Stomach (tissue), 9 donors: Measurements from ENCODE around the gene NHSL1. TPM values are rescaled to one million over a fixed set of nuclear protein-coding genes. Genes with fewer than 3 reads are reported as not detected.

Experiments used
- DNase-seq, 2 donors: peaks; one replicate each; pipeline versions ENCODE4 v3.0.0 to v3.0.0-alpha.2; 2013 to 2019
- H3K27ac ChIP-seq, 5 donors: fragments of 200-600 bp in 4 of 5; sonication (generic) in 4 of 5; one replicate each; pipeline ENCODE4 v1.5.1; 2013 to 2019; ENCODE audit warnings: mild to moderate bottlenecking in 1 of 5, moderate library complexity in 1 of 5
- H3K27me3 ChIP-seq, 3 donors: fragments of 200-600 bp; sonication (generic); one replicate each; pipeline ENCODE4 v1.5.1; 2017 to 2019; ENCODE audit warnings: mixed run types in 1 of 3
- H3K36me3 ChIP-seq, 4 donors: fragments of 200-600 bp; sonication (generic); 1 replicate in 3 of 4; 2 replicates in 1 of 4; pipeline ENCODE4 v1.5.1; 2016 to 2019
- H3K4me1 ChIP-seq, 4 donors: fragments of 200-600 bp; sonication (generic); one replicate each; pipeline ENCODE4 v1.5.1; 2016 to 2019
- H3K4me3 ChIP-seq, 4 donors: fragments of 200-600 bp; sonication (generic) in 3 of 4; one replicate each; pipeline ENCODE4 v1.5.1; 2016 to 2019; ENCODE audit warnings: mild to moderate bottlenecking in 1 of 4
- H3K9me3 ChIP-seq, 4 donors: fragments of 200-600 bp; sonication (generic); one replicate each; pipeline ENCODE4 v1.5.1; 2016 to 2019
- EP300 ChIP-seq: sonication (generic); formaldehyde crosslinking; IDR thresholded peaks from one replicate; pipeline ENCODE4 v1.6.1; 2017; ENCODE audit warnings: antibody characterized with exemption
- POLR2A ChIP-seq, 4 donors: fragments of 450-650 bp; IDR thresholded peaks; one replicate each; pipeline ENCODE4 v1.6.1; 2016; ENCODE audit warnings: antibody characterized with exemption in 4 of 4, control low read depth in 2 of 4, mild to moderate bottlenecking in 1 of 4, moderate library complexity in 1 of 4
- POLR2AphosphoS5 ChIP-seq, 3 donors: sonication (generic); formaldehyde crosslinking; IDR thresholded peaks; one replicate each; pipeline ENCODE4 v1.6.1; 2016; ENCODE audit warnings: antibody characterized with exemption in 3 of 3
- WGBS, 5 donors: extraction: QIAGEN DNeasy Blood & Tissue Kit in 3 of 5; methylation state at CpG; one replicate each; pipeline versions ENCODE4 v1.1.5 to v1.1.7; 2013 to 2018; 5-methylcytosine and 5-hydroxymethylcytosine counted together
- intact Hi-C: fragments of 100-400 bp; cut with DNase I; formaldehyde crosslinking; loops from one replicate; pipeline ENCODE4 v1.15.1; 2023; ENCODE audit warnings: low total_unique reads
- polyA plus RNA-seq, 3 donors: library from polyadenylated mRNA; stranded (reverse); fragments of 200-250 nt; gene quantifications; one replicate each; pipeline ENCODE4 v1.2.3, GENCODE V29; 2013
- total RNA-seq, 5 donors: library from RNA; depleted of rRNA; stranded (reverse); fragments of >200 nt; gene quantifications; one replicate each; pipeline versions ENCODE4 v1.1.0 to v1.2.3, GENCODE V29; 2014 to 2016
- TF ChIP-seq, protein P1 (sequence below), 7 experiments: fragments of 450-650 bp in 4 of 7; fragments of 200-600 bp in 3 of 7; sonication (generic) in 3 of 7; IDR thresholded peaks; one replicate each; pipeline ENCODE4 v1.5.1; 2016 to 2019; ENCODE audit warnings: antibody characterized with exemption in 7 of 7, control low read depth in 2 of 7, mild to moderate bottlenecking in 1 of 7
- donor health status: healthy with polysubstance abuse.
- donor health status: Bipolar disorder and iron deficiency.
- donor health status: healthy.

NHSL1 gene
- total and polyA plus RNA-seq, 8 donors = 1.8 to 44.6 (median 27.4) TPM

- 90 to 96% (median 94%) methylated on average over 38 to 48 of the region's 48 CpGs for WGBS, 5 donors
- H3K36me3 ChIP-seq = peaks cover 0 to 14% (median 12%) of the 10 kb centered on the region in 4 donors
- intact Hi-C loops = loop anchor here (10.0 kb wide), 1 partner anchor 341 kb away; no protein-coding TSS in a partner anchor
Measured at GRCh38 chr6:138424004-138424904, 75.0 kb downstream of the NHSL1 start.

GRCh38 chr6:138422861-138423260 is 76.4 kb downstream of the NHSL1 start:
- intact Hi-C loops = loop anchor here (10.0 kb wide), 1 partner anchor 342 kb away; no protein-coding TSS in a partner anchor

More at GRCh38 chr6:138424004-138424904, 75.0 kb downstream of the NHSL1 start:
- TF ChIP-seq POLR2AphosphoS5 (IDR thresholded peaks at IDR 0.05) = no peak
- Histone ChIP-seq H3K27ac (no peak overlapping the region), H3K4me3 (no peak overlapping the region), H3K9me3 (no peaks in the 10 kb centered on the region), H3K27me3 (no peaks in the 10 kb centered on the region), H3K4me1 (peaks cover 0 to 33% (median 9%) of the 10 kb centered on the region in 4 donors)
- DNase-seq = no peak

GRCh38 chr6:138421608-138422007 is 77.7 kb downstream of the NHSL1 start:
- no peak for DNase-seq

More at GRCh38 chr6:138422861-138423260, 76.4 kb downstream of the NHSL1 start:
- no peak for TF ChIP-seq POLR2A (IDR thresholded peaks at IDR 0.05)
- TF ChIP-seq, protein P1, sequence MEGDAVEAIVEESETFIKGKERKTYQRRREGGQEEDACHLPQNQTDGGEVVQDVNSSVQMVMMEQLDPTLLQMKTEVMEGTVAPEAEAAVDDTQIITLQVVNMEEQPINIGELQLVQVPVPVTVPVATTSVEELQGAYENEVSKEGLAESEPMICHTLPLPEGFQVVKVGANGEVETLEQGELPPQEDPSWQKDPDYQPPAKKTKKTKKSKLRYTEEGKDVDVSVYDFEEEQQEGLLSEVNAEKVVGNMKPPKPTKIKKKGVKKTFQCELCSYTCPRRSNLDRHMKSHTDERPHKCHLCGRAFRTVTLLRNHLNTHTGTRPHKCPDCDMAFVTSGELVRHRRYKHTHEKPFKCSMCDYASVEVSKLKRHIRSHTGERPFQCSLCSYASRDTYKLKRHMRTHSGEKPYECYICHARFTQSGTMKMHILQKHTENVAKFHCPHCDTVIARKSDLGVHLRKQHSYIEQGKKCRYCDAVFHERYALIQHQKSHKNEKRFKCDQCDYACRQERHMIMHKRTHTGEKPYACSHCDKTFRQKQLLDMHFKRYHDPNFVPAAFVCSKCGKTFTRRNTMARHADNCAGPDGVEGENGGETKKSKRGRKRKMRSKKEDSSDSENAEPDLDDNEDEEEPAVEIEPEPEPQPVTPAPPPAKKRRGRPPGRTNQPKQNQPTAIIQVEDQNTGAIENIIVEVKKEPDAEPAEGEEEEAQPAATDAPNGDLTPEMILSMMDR (IDR thresholded peaks at IDR 0.05) = no peak
- Histone ChIP-seq H3K27ac (no peak overlapping the region), H3K4me3 (no peak overlapping the region), H3K4me1 (peaks cover 0 to 26% (median 7%) of the 10 kb centered on the region in 4 donors), H3K9me3 (no peaks in the 10 kb centered on the region), H3K27me3 (no peaks in the 10 kb centered on the region), H3K36me3 (peaks cover 0 to 26% (median 25%) of the 10 kb centered on the region in 4 donors)
- DNase-seq = no peak

GRCh38 chr6:138421089-138421488 is 78.2 kb downstream of the NHSL1 start:
- Histone ChIP-seq H3K9me3 (no peaks in the 10 kb centered on the region), H3K36me3 (peaks cover 0 to 42% (median 36%) of the 10 kb centered on the region in 4 donors), H3K4me3 (no peak overlapping the region), H3K27ac (no peak overlapping the region), H3K4me1 (peaks cover 0 to 17% (median 7%) of the 10 kb centered on the region in 4 donors), H3K27me3 (no peaks in the 10 kb centered on the region)
- DNase-seq = no peak
- intact Hi-C loops = loop anchor here (10.0 kb wide), 1 partner anchor 344 kb away; no protein-coding TSS in a partner anchor
- 77 to 92% (median 80%) methylated on average over 6 of the region's 6 CpGs for WGBS, 5 donors
- TF ChIP-seq EP300 (no peak), POLR2AphosphoS5 (IDR thresholded peaks at IDR 0.05) (no peak), POLR2A (IDR thresholded peaks at IDR 0.05) (no peak)
- TF ChIP-seq, protein P1 (IDR thresholded peaks at IDR 0.05) = no peak

More at GRCh38 chr6:138421608-138422007, 77.7 kb downstream of the NHSL1 start:
- TF ChIP-seq POLR2A (IDR thresholded peaks at IDR 0.05) (no peak), POLR2AphosphoS5 (IDR thresholded peaks at IDR 0.05) (no peak)
- WGBS, 5 donors = 87 to 98% (median 95%) methylated on average over 10 of the region's 10 CpGs
- H3K4me3 ChIP-seq = no peak overlapping the region
- peaks cover 0 to 23% (median 7%) of the 10 kb centered on the region in 4 donors for H3K4me1 ChIP-seq
- H3K36me3 ChIP-seq = peaks cover 0 to 38% (median 32%) of the 10 kb centered on the region in 4 donors
- no peaks in the 10 kb centered on the region for H3K9me3 ChIP-seq
- intact Hi-C loops = loop anchor here (10.0 kb wide), 1 partner anchor 343 kb away; no protein-coding TSS in a partner anchor
- no peaks in the 10 kb centered on the region for H3K27me3 ChIP-seq
- no peak overlapping the region for H3K27ac ChIP-seq

DNA sequence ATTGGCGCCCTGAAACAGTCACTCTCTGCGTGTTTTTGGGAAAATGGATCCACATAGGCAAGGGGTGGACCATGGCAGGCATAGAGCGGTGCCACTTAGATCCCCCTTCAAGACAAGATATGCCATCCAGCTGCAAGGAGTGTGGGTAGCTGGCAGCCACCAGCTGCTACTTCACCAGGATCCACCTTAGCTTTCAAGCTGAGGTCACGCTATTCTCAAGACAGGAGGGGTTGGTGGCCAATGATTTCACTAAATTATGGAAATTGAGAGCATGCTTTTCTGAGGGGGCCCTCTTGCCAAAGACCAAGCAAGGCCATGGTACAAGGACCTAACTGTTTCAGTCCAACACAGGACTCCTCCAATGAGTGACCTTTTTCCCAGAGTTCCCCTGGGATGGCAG is 78.9 kb downstream of the NHSL1 start:
- no peaks in the 10 kb centered on the region for H3K9me3 ChIP-seq
- H3K4me1 ChIP-seq = peaks cover 0 to 16% (median 7%) of the 10 kb centered on the region in 4 donors
- 96 to 99% (median 97%) methylated on average over 4 of the region's 4 CpGs for WGBS, 5 donors
- H3K36me3 ChIP-seq = peaks cover 2 to 49% (median 43%) of the 10 kb centered on the region in 4 donors
- H3K27ac ChIP-seq = no peak overlapping the region
- intact Hi-C loops = loop anchor here (10.0 kb wide), 1 partner anchor 344 kb away; no protein-coding TSS in a partner anchor
- no peaks in the 10 kb centered on the region for H3K27me3 ChIP-seq
- no peak overlapping the region for H3K4me3 ChIP-seq
- DNase-seq = no peak
- TF ChIP-seq POLR2AphosphoS5 (IDR thresholded peaks at IDR 0.05) (no peak), EP300 (no peak), POLR2A (IDR thresholded peaks at IDR 0.05) (no peak)
- TF ChIP-seq, protein P1 (IDR thresholded peaks at IDR 0.05) = no peak
